ENCODE data around the gene SLC46A3.
"Not testable (repeated sequence)": the region's sequence is repeated elsewhere in the genome, so short reads cannot be mapped to it uniquely, and the experiment has no call there.

Gene SLC46A3

GRCh38 chr13:28684257-28684656, 34.5 kb downstream of the SLC46A3 start:
- POLR2A ChIA-PET: no interaction called here
- no peak for DNase-seq (ENCODE audit: extremely low spot score)
- no peak for TF ChIP-seq BHLHE40 (IDR thresholded peaks at IDR 0.05; ENCODE audit: borderline replicate concordance)

DNA sequence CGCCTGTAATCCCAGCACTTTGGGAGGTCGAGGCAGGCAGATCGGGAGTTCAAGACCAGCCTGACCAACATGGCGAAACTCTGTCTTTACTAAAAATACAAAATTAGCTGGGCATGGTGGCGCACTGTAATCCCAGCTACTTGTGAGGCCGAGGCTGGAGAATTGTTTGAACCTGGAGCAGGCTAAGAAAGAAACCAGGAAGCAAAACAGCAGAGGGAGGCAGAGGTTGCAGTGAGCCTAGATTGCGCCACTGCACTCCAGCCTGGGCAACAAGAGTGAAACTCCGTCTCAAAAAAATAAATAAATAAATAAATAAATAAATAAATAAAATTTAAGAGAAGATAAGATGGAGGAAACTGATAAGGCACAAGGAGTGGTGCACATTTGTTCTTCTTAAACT, 35.6 kb downstream of the SLC46A3 start:
- POLR2A ChIA-PET; CTCF ChIA-PET; DNase-seq (ENCODE audit: extremely low spot score): not testable (repeated sequence)

More at GRCh38 chr13:28684257-28684656, 34.5 kb downstream of the SLC46A3 start:
- CTCF ChIA-PET: no interaction called here

- POLR2A ChIA-PET: no interaction called here
- TF ChIP-seq, protein P1, sequence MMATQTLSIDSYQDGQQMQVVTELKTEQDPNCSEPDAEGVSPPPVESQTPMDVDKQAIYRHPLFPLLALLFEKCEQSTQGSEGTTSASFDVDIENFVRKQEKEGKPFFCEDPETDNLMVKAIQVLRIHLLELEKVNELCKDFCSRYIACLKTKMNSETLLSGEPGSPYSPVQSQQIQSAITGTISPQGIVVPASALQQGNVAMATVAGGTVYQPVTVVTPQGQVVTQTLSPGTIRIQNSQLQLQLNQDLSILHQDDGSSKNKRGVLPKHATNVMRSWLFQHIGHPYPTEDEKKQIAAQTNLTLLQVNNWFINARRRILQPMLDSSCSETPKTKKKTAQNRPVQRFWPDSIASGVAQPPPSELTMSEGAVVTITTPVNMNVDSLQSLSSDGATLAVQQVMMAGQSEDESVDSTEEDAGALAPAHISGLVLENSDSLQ (IDR thresholded peaks at IDR 0.05): no peak
- no peak for TF ChIP-seq BHLHE40 (IDR thresholded peaks at IDR 0.05; ENCODE audit: borderline replicate concordance)
- TF ChIP-seq SP1 (IDR thresholded peaks at IDR 0.05): no peak
- TF ChIP-seq FOXM1 (IDR thresholded peaks at IDR 0.05; ENCODE audit: borderline replicate concordance): no peak
- no peak for DNase-seq (ENCODE audit: extremely low spot score)
- CTCF ChIA-PET: interaction anchor here (0.7 kb wide), 1 partner anchor 23 kb away, joined by 3 read pairs; no protein-coding TSS in a partner anchor
Measured at GRCh38 chr13:28680541-28680940, 38.2 kb downstream of the SLC46A3 start.

GRCh38 chr13:28679628-28680027, 39.1 kb downstream of the SLC46A3 start:
- ChIA-PET POLR2A (no interaction called here), CTCF (interaction anchor here (0.7 kb wide), 1 partner anchor 22 kb away, joined by 3 read pairs; no protein-coding TSS in a partner anchor)
- TF ChIP-seq NFRKB (IDR thresholded peaks at IDR 0.05): no peak
- no peak for DNase-seq (ENCODE audit: extremely low spot score)

GRCh38 chr13:28678809-28679208, 40.0 kb downstream of the SLC46A3 start:
- no peak for DNase-seq (ENCODE audit: extremely low spot score)
- no peak for TF ChIP-seq FOXA1 (IDR thresholded peaks at IDR 0.05)
- no peak for TF ChIP-seq ELF4 (IDR thresholded peaks at IDR 0.05)
- no peak for TF ChIP-seq ARNT (IDR thresholded peaks at IDR 0.05)
- TF ChIP-seq NFRKB (IDR thresholded peaks at IDR 0.05): no peak
- CTCF ChIA-PET: interaction anchor here (1.2 kb wide), 1 partner anchor 117 kb away, joined by 5 read pairs; no protein-coding TSS in a partner anchor
- POLR2A ChIA-PET: no interaction called here

DNA sequence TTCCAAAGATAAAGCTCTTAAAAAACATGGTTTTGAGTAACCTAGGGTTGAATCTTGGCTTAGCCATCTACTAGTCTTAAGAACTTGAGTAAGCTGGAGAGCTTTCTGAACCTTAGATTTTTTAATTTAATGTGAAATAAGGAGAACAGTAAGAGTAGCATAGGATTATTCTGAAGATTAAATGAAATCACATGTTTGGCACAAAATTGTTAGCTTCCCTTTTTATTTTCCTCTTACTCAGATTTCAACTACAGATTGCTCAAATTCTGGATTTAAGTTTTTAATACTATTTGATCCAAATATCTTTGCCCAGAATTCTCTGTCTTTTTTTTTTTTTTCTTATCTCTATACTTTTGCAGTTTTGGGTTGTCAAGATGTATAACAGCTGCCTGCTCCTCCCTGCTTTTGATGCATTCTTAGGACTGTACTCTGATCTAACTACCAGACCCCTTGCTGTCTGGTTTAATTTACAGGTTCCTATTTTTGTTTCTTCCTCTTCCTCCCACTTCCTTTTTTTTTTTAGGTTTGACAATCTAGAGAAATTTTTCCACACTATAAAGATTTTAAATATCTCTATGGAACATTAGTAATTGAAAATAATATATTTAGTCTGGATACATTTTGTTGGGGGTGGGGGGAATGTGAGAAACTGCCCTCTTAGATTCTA, 47.5 kb downstream of the SLC46A3 start:
- TF ChIP-seq FOXM1 (IDR thresholded peaks at IDR 0.05; ENCODE audit: borderline replicate concordance) (no peak), LEF1 (IDR thresholded peaks at IDR 0.05; ENCODE audit: borderline replicate concordance) (no peak), BHLHE40 (IDR thresholded peaks at IDR 0.05; ENCODE audit: borderline replicate concordance) (no peak), ZNF384 (IDR thresholded peaks at IDR 0.05) (no peak), CTBP1 (IDR thresholded peaks at IDR 0.05; ENCODE audit: borderline replicate concordance) (no peak), FOXK2 (IDR thresholded peaks at IDR 0.05) (no peak)
- ChIA-PET POLR2A (no interaction called here), CTCF (no interaction called here)
- DNase-seq (ENCODE audit: extremely low spot score): no peak

DNA sequence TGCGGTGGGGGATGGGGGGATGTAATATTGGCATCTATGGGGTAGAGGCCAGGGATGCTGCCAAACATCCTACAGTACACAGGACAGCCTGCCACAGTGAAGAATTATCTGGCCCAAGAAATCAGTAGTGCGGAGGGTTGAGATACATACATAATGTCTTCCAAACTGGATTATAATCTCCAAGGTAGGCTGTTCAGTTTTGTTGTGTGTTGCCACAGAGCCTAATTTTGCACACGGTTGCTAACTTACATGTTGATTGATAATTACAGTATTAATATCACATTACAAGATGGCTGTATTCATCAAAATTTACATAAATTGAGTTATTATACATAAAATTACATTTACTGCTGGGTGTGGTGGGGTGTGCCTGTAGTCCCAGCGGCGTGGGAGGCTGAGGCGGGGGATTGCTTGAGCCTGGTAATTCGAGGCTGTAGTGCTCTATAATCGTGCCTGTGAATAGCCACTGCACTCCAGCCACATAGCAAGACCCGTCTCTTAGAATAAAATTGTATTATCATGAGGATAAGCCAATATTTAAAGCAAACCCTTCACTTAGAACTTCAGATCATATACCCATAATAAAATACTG, 51.8 kb downstream of the SLC46A3 start:
- CTCF ChIA-PET: no interaction called here
- TF ChIP-seq, protein P1 (IDR thresholded peaks at IDR 0.05): no peak
- no peak for TF ChIP-seq FOXM1 (IDR thresholded peaks at IDR 0.05; ENCODE audit: borderline replicate concordance)
- TF ChIP-seq ZNF384 (IDR thresholded peaks at IDR 0.05): no peak
- TF ChIP-seq FOXK2 (IDR thresholded peaks at IDR 0.05): no peak
- no peak for TF ChIP-seq TARDBP (IDR thresholded peaks at IDR 0.05)
- no peak for TF ChIP-seq SUZ12 (IDR thresholded peaks at IDR 0.05)
- TF ChIP-seq CTBP1 (IDR thresholded peaks at IDR 0.05; ENCODE audit: borderline replicate concordance): no peak
- no peak for TF ChIP-seq ELF4 (IDR thresholded peaks at IDR 0.05)
- no peak for TF ChIP-seq FOXA1 (IDR thresholded peaks at IDR 0.05)
- no peak for TF ChIP-seq LEF1 (IDR thresholded peaks at IDR 0.05; ENCODE audit: borderline replicate concordance)
- TF ChIP-seq HDGF (IDR thresholded peaks at IDR 0.05; ENCODE audit: borderline replicate concordance): no peak
- TF ChIP-seq ARNT (IDR thresholded peaks at IDR 0.05): no peak
- TF ChIP-seq BHLHE40 (IDR thresholded peaks at IDR 0.05; ENCODE audit: borderline replicate concordance): no peak
- TF ChIP-seq L3MBTL2 (conservative IDR thresholded peaks at IDR 0.05): no peak
- no peak for TF ChIP-seq NFRKB (IDR thresholded peaks at IDR 0.05)
- TF ChIP-seq SP1 (IDR thresholded peaks at IDR 0.05): no peak
- POLR2A ChIA-PET: no interaction called here
- no peak for DNase-seq (ENCODE audit: extremely low spot score)

DNA sequence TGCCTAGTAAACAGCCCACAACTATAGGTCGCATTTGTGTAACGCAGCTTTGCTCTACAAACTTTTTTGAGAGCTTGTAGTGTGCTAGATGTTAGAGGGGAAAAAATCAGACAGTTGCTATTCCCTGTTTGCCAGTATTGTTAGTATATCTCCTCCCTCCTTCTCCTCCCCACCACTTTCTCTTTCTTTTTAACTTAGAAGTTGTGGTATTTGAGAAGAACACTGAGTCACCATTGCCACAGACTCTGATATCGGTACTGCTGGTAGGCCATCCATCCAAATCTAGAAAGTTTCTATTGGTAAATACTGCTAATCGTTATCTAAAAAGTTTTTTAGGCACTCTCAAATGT, 59.2 kb downstream of the SLC46A3 start:
- ChIA-PET CTCF (interaction anchor here (0.6 kb wide), 1 partner anchor 129 kb away, joined by 3 read pairs; no protein-coding TSS in a partner anchor), POLR2A (interaction anchor here (1.0 to 1.9 kb wide), 4 partner anchors 17 to 167 kb away, joined by 3 to 9 read pairs (median 6); no protein-coding TSS in a partner anchor)
- no peak for DNase-seq (ENCODE audit: extremely low spot score)
- TF ChIP-seq FOXK2 (IDR thresholded peaks at IDR 0.05) (no peak), TARDBP (IDR thresholded peaks at IDR 0.05) (no peak), FOXA1 (IDR thresholded peaks at IDR 0.05) (no peak), ZNF384 (IDR thresholded peaks at IDR 0.05) (no peak), HDGF (IDR thresholded peaks at IDR 0.05; ENCODE audit: borderline replicate concordance) (no peak), SP1 (IDR thresholded peaks at IDR 0.05) (no peak), ARNT (IDR thresholded peaks at IDR 0.05) (no peak), BHLHE40 (IDR thresholded peaks at IDR 0.05; ENCODE audit: borderline replicate concordance) (no peak), ELF4 (IDR thresholded peaks at IDR 0.05) (no peak), CTBP1 (IDR thresholded peaks at IDR 0.05; ENCODE audit: borderline replicate concordance) (no peak), SUZ12 (IDR thresholded peaks at IDR 0.05) (no peak), LEF1 (IDR thresholded peaks at IDR 0.05; ENCODE audit: borderline replicate concordance) (no peak), FOXM1 (IDR thresholded peaks at IDR 0.05; ENCODE audit: borderline replicate concordance) (no peak), L3MBTL2 (conservative IDR thresholded peaks at IDR 0.05) (no peak), NFRKB (IDR thresholded peaks at IDR 0.05) (no peak)
- TF ChIP-seq, protein P1 (IDR thresholded peaks at IDR 0.05): no peak

Data from HEK293T (cell line).